NB4 (cell line): ENCODE results near the gene CEP192.

Experiments used
- DNase-seq: peaks from one replicate; pipeline ENCODE4 v3.0.0; 2010; ENCODE audit warnings: low read depth
- H3K4me3 ChIP-seq: one replicate; pipeline ENCODE4 v1.5.1; 2011; ENCODE audit warnings: mild to moderate bottlenecking, low read depth, low read length, moderate library complexity
- CTCF ChIP-seq: IDR thresholded peaks from one replicate; pipeline ENCODE4 v1.5.1; 2012; ENCODE audit warnings: low read depth, low read length
- MAX ChIP-seq: IDR thresholded peaks from 2 replicates; pipeline ENCODE4 v1.6.1; 2011; ENCODE audit warnings: low read depth, low read length
- MYC ChIP-seq: IDR thresholded peaks from 2 replicates; pipeline ENCODE4 v1.6.1; 2011; ENCODE audit warnings: low read depth, low read length
- POLR2A ChIP-seq: IDR thresholded peaks from 2 replicates; pipeline ENCODE4 v1.6.1; 2011; ENCODE audit warnings: mild to moderate bottlenecking; ENCODE audit not compliant: insufficient read length; ENCODE audit errors: extremely low read depth

CEP192 gene

GRCh38 chr18:13032173-13032572, 41.0 kb downstream of the CEP192 start:
- TF ChIP-seq MAX = no peak
- no peak for TF ChIP-seq MYC
- no peak for TF ChIP-seq POLR2A
- no peak overlapping the region for H3K4me3 ChIP-seq
- DNase-seq = no peak

GRCh38 chr18:13035249-13035914, 44.2 kb downstream of the CEP192 start:
- no peak overlapping the region for H3K4me3 ChIP-seq
- DNase-seq = no peak
- TF ChIP-seq POLR2A = no peak
- no peak for TF ChIP-seq MYC
- TF ChIP-seq CTCF = no peak
- no peak for TF ChIP-seq MAX

GRCh38 chr18:13036622-13037320, 45.6 kb downstream of the CEP192 start:
- H3K4me3 ChIP-seq = no peak overlapping the region
- DNase-seq = no peak
- TF ChIP-seq CTCF = no peak
- no peak for TF ChIP-seq MAX
- TF ChIP-seq MYC = no peak
- TF ChIP-seq POLR2A = no peak

GRCh38 chr18:13039806-13040205, 48.6 kb downstream of the CEP192 start:
- TF ChIP-seq CTCF (no peak), POLR2A (no peak), MAX (no peak), MYC (no peak)
- DNase-seq = no peak

GRCh38 chr18:13043066-13043465, 51.9 kb downstream of the CEP192 start:
- no peak overlapping the region for H3K4me3 ChIP-seq
- TF ChIP-seq MAX = no peak
- TF ChIP-seq CTCF = no peak
- no peak for TF ChIP-seq MYC
- no peak for TF ChIP-seq POLR2A
- no peak for DNase-seq

More at GRCh38 chr18:13039806-13040205, 48.6 kb downstream of the CEP192 start:
- no peak overlapping the region for H3K4me3 ChIP-seq

GRCh38 chr18:13048061-13048595, 57.0 kb downstream of the CEP192 start:
- TF ChIP-seq MAX (no peak), MYC (no peak), CTCF (no peak), POLR2A (no peak)
- DNase-seq = peak; percentile 59
- no peak overlapping the region for H3K4me3 ChIP-seq
